ENCODE data around the gene SLC10A1. TPM values are rescaled to one million over a fixed set of nuclear protein-coding genes. Genes with fewer than 3 reads are reported as not detected.
A peak's percentile ranks its signal among the peaks of the same experiment; 100 is the strongest.

SLC10A1 gene
- polyA plus RNA-seq, 1 donor (not counting 4 experiments of a cell fraction or from before 2014, with no cell fraction given), result not detected

DNA sequence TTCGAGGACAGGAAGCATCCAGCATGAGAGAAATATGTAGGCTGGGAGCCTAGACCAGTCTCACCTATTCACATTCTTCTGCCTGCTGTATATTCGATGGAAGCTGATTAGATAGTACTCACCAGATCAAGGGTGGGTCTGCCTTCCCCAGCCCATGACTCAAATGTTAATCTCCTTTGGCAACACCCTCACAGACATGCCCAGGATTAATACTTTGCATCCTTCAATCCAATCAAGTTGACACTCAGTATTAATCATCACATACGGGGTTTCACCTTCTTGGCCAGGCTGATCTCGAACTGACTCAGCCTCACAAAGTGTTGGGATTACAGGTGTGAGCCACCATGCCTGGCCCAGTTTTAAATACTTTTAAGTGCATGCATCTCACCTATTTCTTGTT is 30.5 kb upstream of the SLC10A1 start:
- Histone ChIP-seq H3K36me3 (ENCODE audit: control insufficient read depth in 2 of 2, extremely low read depth in 1 of 2, insufficient read depth in 2 of 2, low read length in 2 of 2) (no peaks in the 10 kb centered on the region), H3K79me2 (ENCODE audit: control insufficient read depth, insufficient read depth, low read length) (no peaks in the 10 kb centered on the region), H3K9me3 (ENCODE audit: control insufficient read depth, low read depth, low read length) (no peaks in the 10 kb centered on the region), H2AFZ (ENCODE audit: control insufficient read depth, low read length) (no peak overlapping the region), H3K27ac (ENCODE audit: control insufficient read depth, insufficient read depth, low read length) (peak overlapping the region; percentile 54), H3K4me2 (ENCODE audit: control insufficient read depth, extremely low read depth, insufficient read depth, low read depth, low read length) (no peak overlapping the region), H3K9ac (ENCODE audit: control insufficient read depth, extremely low read depth, insufficient read depth, low read length) (peak overlapping the region; percentile 37), H3K9me1 (ENCODE audit: control insufficient read depth, extremely low read depth, insufficient read depth, low read length) (no peaks in the 10 kb centered on the region), H4K20me1 (ENCODE audit: control insufficient read depth, extremely low read depth, insufficient read depth, low read length) (no peaks in the 10 kb centered on the region), H3K27me3 (ENCODE audit: control insufficient read depth, extremely low read depth, insufficient read depth, low read length) (no peaks in the 10 kb centered on the region), H3K4me1 (ENCODE audit: control insufficient read depth, extremely low read depth, insufficient read depth, low read length) (peaks cover 9% of the 10 kb centered on the region), H3K4me3 (ENCODE audit: control insufficient read depth in 2 of 3, extremely low read depth in 1 of 3, insufficient read depth in 2 of 3, low read depth in 1 of 3, low read length in 3 of 3) (no peak overlapping the region)
- FAIRE-seq (peak; percentile 83), DNase-seq (ENCODE audit: low read depth, low spot score) (peak; percentile 77)
- dilution Hi-C loops (cut with MboI; ENCODE audit: extremely low pct_ligation_motif_present, low sequenced_read_pairs), result no loop called here
- TF ChIP-seq EZH2 (IDR thresholded peaks at IDR 0.05; ENCODE audit: low read length), result no peak
- TF ChIP-seq, protein P1, sequence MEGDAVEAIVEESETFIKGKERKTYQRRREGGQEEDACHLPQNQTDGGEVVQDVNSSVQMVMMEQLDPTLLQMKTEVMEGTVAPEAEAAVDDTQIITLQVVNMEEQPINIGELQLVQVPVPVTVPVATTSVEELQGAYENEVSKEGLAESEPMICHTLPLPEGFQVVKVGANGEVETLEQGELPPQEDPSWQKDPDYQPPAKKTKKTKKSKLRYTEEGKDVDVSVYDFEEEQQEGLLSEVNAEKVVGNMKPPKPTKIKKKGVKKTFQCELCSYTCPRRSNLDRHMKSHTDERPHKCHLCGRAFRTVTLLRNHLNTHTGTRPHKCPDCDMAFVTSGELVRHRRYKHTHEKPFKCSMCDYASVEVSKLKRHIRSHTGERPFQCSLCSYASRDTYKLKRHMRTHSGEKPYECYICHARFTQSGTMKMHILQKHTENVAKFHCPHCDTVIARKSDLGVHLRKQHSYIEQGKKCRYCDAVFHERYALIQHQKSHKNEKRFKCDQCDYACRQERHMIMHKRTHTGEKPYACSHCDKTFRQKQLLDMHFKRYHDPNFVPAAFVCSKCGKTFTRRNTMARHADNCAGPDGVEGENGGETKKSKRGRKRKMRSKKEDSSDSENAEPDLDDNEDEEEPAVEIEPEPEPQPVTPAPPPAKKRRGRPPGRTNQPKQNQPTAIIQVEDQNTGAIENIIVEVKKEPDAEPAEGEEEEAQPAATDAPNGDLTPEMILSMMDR (optimal IDR thresholded peaks at IDR 0.05 in 1 of 3, IDR thresholded peaks at IDR 0.05 in 1 of 3, conservative IDR thresholded peaks at IDR 0.05 in 1 of 3; ENCODE audit: extremely low read depth in 1 of 3, insufficient read depth in 2 of 3, low read length in 3 of 3), result no peak

DNA sequence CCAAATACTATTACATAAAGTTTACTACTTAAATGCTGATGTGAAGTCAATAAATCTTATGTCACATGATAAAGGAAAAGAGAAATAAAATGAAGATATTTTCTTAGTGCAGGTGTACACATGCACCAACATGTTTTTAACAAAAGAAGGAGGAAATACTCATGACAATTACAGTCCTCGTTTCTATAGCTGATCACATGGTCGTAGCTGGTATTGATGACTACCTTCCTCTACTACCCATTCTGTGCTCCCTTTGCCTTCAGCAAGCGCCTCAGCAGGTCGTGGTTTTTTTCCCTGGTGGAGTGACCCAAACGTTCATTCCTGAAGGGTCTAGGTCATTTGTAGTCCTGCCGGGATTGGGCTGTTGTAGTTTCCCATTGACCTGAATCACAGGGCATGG is 25.4 kb upstream of the SLC10A1 start:
- H3K36me3 ChIP-seq (ENCODE audit: control insufficient read depth in 2 of 2, extremely low read depth in 1 of 2, insufficient read depth in 2 of 2, low read length in 2 of 2), result no peaks in the 10 kb centered on the region
- no peak overlapping the region for H3K4me3 ChIP-seq (ENCODE audit: control insufficient read depth in 2 of 3, extremely low read depth in 1 of 3, insufficient read depth in 2 of 3, low read depth in 1 of 3, low read length in 3 of 3)
- no peaks in the 10 kb centered on the region for H4K20me1 ChIP-seq (ENCODE audit: control insufficient read depth, extremely low read depth, insufficient read depth, low read length)
- FAIRE-seq (no peak), DNase-seq (ENCODE audit: low read depth, low spot score) (no peak)
- TF ChIP-seq, protein P1 (optimal IDR thresholded peaks at IDR 0.05 in 1 of 3, IDR thresholded peaks at IDR 0.05 in 1 of 3, conservative IDR thresholded peaks at IDR 0.05 in 1 of 3; ENCODE audit: extremely low read depth in 1 of 3, insufficient read depth in 2 of 3, low read length in 3 of 3), result no peak
- TF ChIP-seq EZH2 (IDR thresholded peaks at IDR 0.05; ENCODE audit: low read length), result no peak
- no peaks in the 10 kb centered on the region for H3K9me1 ChIP-seq (ENCODE audit: control insufficient read depth, extremely low read depth, insufficient read depth, low read length)
- H3K9me3 ChIP-seq (ENCODE audit: control insufficient read depth, low read depth, low read length), result no peaks in the 10 kb centered on the region
- dilution Hi-C loops (cut with MboI; ENCODE audit: extremely low pct_ligation_motif_present, low sequenced_read_pairs), result no loop called here
- no peak overlapping the region for H3K4me2 ChIP-seq (ENCODE audit: control insufficient read depth, extremely low read depth, insufficient read depth, low read depth, low read length)
- H3K79me2 ChIP-seq (ENCODE audit: control insufficient read depth, insufficient read depth, low read length), result no peaks in the 10 kb centered on the region
- peaks cover 8% of the 10 kb centered on the region for H3K4me1 ChIP-seq (ENCODE audit: control insufficient read depth, extremely low read depth, insufficient read depth, low read length)
- no peak overlapping the region for H3K27ac ChIP-seq (ENCODE audit: control insufficient read depth, insufficient read depth, low read length)
- H3K27me3 ChIP-seq (ENCODE audit: control insufficient read depth, extremely low read depth, insufficient read depth, low read length), result no peaks in the 10 kb centered on the region
- H2AFZ ChIP-seq (ENCODE audit: control insufficient read depth, low read length), result no peak overlapping the region
- no peak overlapping the region for H3K9ac ChIP-seq (ENCODE audit: control insufficient read depth, extremely low read depth, insufficient read depth, low read length)

Measured in keratinocyte (primary cell).